Right atrium auricular region (tissue), 2 donors: ENCODE measurements around the gene KMT2C. TPM values are rescaled to one million over a fixed set of nuclear protein-coding genes. Genes with fewer than 3 reads are reported as not detected.

Experiments
- DNase-seq: peaks from one replicate; pipeline ENCODE4 v3.0.0-alpha.2; 2019; ENCODE audit warnings: low spot score
- H3K27ac ChIP-seq, 2 donors: fragments of 200-600 bp; sonication (generic); 1 replicate in 1 of 2; 2 replicates in 1 of 2; pipeline ENCODE4 v1.5.1; 2016 to 2019
- H3K27me3 ChIP-seq, 2 donors: fragments of 200-600 bp; sonication (generic); one replicate each; pipeline versions ENCODE4 v1.5.1 to v1.6.0; 2017 to 2019
- H3K36me3 ChIP-seq: fragments of 200-600 bp; sonication (generic); one replicate; pipeline ENCODE4 v1.5.1; 2016
- H3K4me1 ChIP-seq, 2 donors: fragments of 200-600 bp; sonication (generic); one replicate each; pipeline versions ENCODE4 v1.5.1 to v1.6.0; 2017 to 2019
- H3K4me3 ChIP-seq, 2 donors: fragments of 200-600 bp; sonication (generic); 1 replicate in 1 of 2; 2 replicates in 1 of 2; pipeline ENCODE4 v1.5.1; 2017 to 2019; ENCODE audit warnings: mild to moderate bottlenecking in 1 of 2, moderate library complexity in 1 of 2
- H3K9me3 ChIP-seq, 2 donors: fragments of 200-600 bp; sonication (generic); one replicate each; pipeline ENCODE4 v1.5.1; 2019
- total RNA-seq, 2 donors: library from RNA; depleted of rRNA; stranded (reverse); fragments of >200 nt; gene quantifications; one replicate each; pipeline ENCODE4 v1.1.0, GENCODE V29; 2016
- TF ChIP-seq, protein P1 (sequence below), 2 donors: fragments of 200-600 bp; sonication (generic); IDR thresholded peaks; one replicate each; pipeline ENCODE4 v1.5.1; 2019; ENCODE audit warnings: antibody characterized with exemption in 2 of 2

Gene KMT2C
- total RNA-seq, 2 donors from 2014 or later, result 36.5 to 37.3 TPM

GRCh38 chr7:152115021-152115718 lies 320.6 kb downstream of the KMT2C start:
- TF ChIP-seq, protein P1, sequence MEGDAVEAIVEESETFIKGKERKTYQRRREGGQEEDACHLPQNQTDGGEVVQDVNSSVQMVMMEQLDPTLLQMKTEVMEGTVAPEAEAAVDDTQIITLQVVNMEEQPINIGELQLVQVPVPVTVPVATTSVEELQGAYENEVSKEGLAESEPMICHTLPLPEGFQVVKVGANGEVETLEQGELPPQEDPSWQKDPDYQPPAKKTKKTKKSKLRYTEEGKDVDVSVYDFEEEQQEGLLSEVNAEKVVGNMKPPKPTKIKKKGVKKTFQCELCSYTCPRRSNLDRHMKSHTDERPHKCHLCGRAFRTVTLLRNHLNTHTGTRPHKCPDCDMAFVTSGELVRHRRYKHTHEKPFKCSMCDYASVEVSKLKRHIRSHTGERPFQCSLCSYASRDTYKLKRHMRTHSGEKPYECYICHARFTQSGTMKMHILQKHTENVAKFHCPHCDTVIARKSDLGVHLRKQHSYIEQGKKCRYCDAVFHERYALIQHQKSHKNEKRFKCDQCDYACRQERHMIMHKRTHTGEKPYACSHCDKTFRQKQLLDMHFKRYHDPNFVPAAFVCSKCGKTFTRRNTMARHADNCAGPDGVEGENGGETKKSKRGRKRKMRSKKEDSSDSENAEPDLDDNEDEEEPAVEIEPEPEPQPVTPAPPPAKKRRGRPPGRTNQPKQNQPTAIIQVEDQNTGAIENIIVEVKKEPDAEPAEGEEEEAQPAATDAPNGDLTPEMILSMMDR (IDR thresholded peaks at IDR 0.05), result no peak
- H3K9me3 ChIP-seq, result no peaks in the 10 kb centered on the region
- H3K4me3 ChIP-seq, result no peak overlapping the region
- no peak overlapping the region for H3K27ac ChIP-seq
- H3K36me3 ChIP-seq, result peaks cover 71% of the 10 kb centered on the region
- DNase-seq, result no peak
- H3K4me1 ChIP-seq, result no peaks in the 10 kb centered on the region
- H3K27me3 ChIP-seq, result no peaks in the 10 kb centered on the region

- no peak for DNase-seq
- H3K27me3 ChIP-seq, result no peaks in the 10 kb centered on the region
- TF ChIP-seq, protein P1 (IDR thresholded peaks at IDR 0.05), result no peak
- H3K36me3 ChIP-seq, result peaks cover 47% of the 10 kb centered on the region
- H3K4me3 ChIP-seq, result no peak overlapping the region
- no peak overlapping the region for H3K27ac ChIP-seq
- H3K4me1 ChIP-seq, result no peaks in the 10 kb centered on the region
- H3K9me3 ChIP-seq, result no peaks in the 10 kb centered on the region
Measured at GRCh38 chr7:152112829-152113228, 323.0 kb downstream of the KMT2C start.

GRCh38 chr7:152108359-152108758 lies 327.4 kb downstream of the KMT2C start:
- H3K9me3 ChIP-seq, result no peaks in the 10 kb centered on the region
- H3K36me3 ChIP-seq, result peaks cover 33% of the 10 kb centered on the region
- H3K27ac ChIP-seq, result no peak overlapping the region
- H3K4me3 ChIP-seq, result no peak overlapping the region
- TF ChIP-seq, protein P1 (IDR thresholded peaks at IDR 0.05), result no peak
- DNase-seq, result no peak
- no peaks in the 10 kb centered on the region for H3K4me1 ChIP-seq
- H3K27me3 ChIP-seq, result no peaks in the 10 kb centered on the region

GRCh38 chr7:152107945-152108344 lies 327.9 kb downstream of the KMT2C start:
- peaks cover 33% of the 10 kb centered on the region for H3K36me3 ChIP-seq
- H3K4me1 ChIP-seq, result no peaks in the 10 kb centered on the region

GRCh38 chr7:152106990-152107389 lies 328.8 kb downstream of the KMT2C start:
- H3K27ac ChIP-seq, result no peak overlapping the region
- H3K9me3 ChIP-seq, result no peaks in the 10 kb centered on the region
- no peaks in the 10 kb centered on the region for H3K27me3 ChIP-seq
- H3K4me3 ChIP-seq, result no peak overlapping the region
- DNase-seq, result no peak
- no peaks in the 10 kb centered on the region for H3K4me1 ChIP-seq
- H3K36me3 ChIP-seq, result peaks cover 30% of the 10 kb centered on the region
- TF ChIP-seq, protein P1 (IDR thresholded peaks at IDR 0.05), result no peak

More at GRCh38 chr7:152107945-152108344, 327.9 kb downstream of the KMT2C start:
- no peak overlapping the region for H3K4me3 ChIP-seq
- H3K27me3 ChIP-seq, result no peaks in the 10 kb centered on the region
- no peak overlapping the region for H3K27ac ChIP-seq
- TF ChIP-seq, protein P1 (IDR thresholded peaks at IDR 0.05), result no peak
- DNase-seq, result no peak
- no peaks in the 10 kb centered on the region for H3K9me3 ChIP-seq

DNA sequence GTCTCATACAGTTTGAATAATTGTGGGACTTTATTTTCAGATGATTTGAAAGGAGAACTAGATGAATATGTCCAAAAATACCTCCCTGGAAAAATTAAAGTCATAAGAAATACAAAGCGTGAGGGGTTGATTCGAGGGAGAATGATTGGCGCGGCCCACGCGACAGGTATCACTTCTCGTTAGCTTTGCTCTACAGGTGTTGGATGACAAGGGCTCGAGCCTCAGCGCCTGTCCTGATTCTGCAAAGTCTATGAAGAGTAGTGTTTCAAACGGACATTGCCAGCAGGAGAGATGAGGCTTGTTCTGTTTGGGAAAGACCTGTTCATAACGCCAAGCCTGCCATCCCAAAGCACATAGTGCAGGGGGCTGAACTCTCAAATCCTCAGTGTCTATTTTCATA lies 330.6 kb downstream of the KMT2C start:
- Histone ChIP-seq H3K27me3 (no peaks in the 10 kb centered on the region), H3K36me3 (peaks cover 20% of the 10 kb centered on the region), H3K4me1 (no peaks in the 10 kb centered on the region), H3K27ac (no peak overlapping the region), H3K9me3 (no peaks in the 10 kb centered on the region), H3K4me3 (no peak overlapping the region)
- TF ChIP-seq, protein P1 (IDR thresholded peaks at IDR 0.05), result no peak
- DNase-seq, result no peak
